ENCODE results near the gene CEP170B.
"Not testable (repeated sequence)": the region's sequence is repeated elsewhere in the genome, so short reads cannot be mapped to it uniquely, and the experiment has no call there.

CEP170B gene

GRCh38 chr14:104879983-104880565, 15.0 kb downstream of the CEP170B start:
- DNase-seq: no peak

- DNase-seq: no peak
Measured at GRCh38 chr14:104880584-104881210, 15.6 kb downstream of the CEP170B start.

GRCh38 chr14:104881369-104881979, 16.4 kb downstream of the CEP170B start:
- DNase-seq: no peak

GRCh38 chr14:104882325-104882973, 17.4 kb downstream of the CEP170B start:
- DNase-seq: no peak

- no peak for DNase-seq
Measured at GRCh38 chr14:104882991-104883660, 18.1 kb downstream of the CEP170B start.

- DNase-seq: no peak
Measured at GRCh38 chr14:104883681-104884361, 18.8 kb downstream of the CEP170B start.

GRCh38 chr14:104884381-104884780, 19.3 kb downstream of the CEP170B start:
- not testable (repeated sequence) for DNase-seq

GRCh38 chr14:104885031-104885972, 20.2 kb downstream of the CEP170B start:
- no peak for DNase-seq

GRCh38 chr14:104885973-104886689, 21.1 kb downstream of the CEP170B start:
- no peak for DNase-seq

GRCh38 chr14:104886690-104887622, 21.9 kb downstream of the CEP170B start:
- no peak for DNase-seq

GRCh38 chr14:104887623-104888488, 22.8 kb downstream of the CEP170B start:
- DNase-seq: no peak

- no peak for DNase-seq
Measured at GRCh38 chr14:104888489-104889374, 23.7 kb downstream of the CEP170B start.

- DNase-seq: no peak
Measured at GRCh38 chr14:104889375-104889757, 24.3 kb downstream of the CEP170B start.

- not testable (repeated sequence) for DNase-seq
Measured at GRCh38 chr14:104890292-104890691, 25.2 kb downstream of the CEP170B start.

- DNase-seq: no peak
Measured at GRCh38 chr14:104891121-104891551, 26.1 kb downstream of the CEP170B start.

GRCh38 chr14:104891664-104892530, 26.8 kb downstream of the CEP170B start:
- DNase-seq: no peak

Data from CD4-positive, alpha-beta T cell treated with Interleukin-12 subunit alpha and Interleukin-12 subunit beta, for 1 hour (primary cell).